ENCODE data around the gene HNF1B.

DNA sequence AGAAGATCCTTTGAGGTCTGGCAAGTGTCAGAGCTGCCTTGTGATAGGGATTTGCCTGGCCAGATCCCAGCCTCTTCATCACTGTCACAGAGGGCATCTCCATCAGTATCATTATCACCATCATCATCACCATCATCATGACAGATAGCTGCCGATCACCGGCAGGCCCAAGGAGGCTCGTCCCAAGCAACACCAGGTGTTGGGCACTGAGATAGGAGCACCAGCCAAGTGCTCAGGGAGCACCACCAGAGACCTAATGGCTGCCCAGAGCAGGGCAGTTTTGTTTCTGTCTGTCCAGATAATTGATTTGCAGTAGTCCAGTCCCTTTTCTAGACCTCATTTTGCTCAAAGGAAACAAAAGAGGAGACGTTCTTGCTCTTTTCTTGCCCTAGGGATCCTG lies 25.0 kb downstream of the HNF1B start:
- TF ChIP-seq POLR2A (IDR thresholded peaks at IDR 0.05; ENCODE audit: low read depth, low read length) (no peak), POLR2AphosphoS5 (IDR thresholded peaks at IDR 0.05; ENCODE audit: low read depth, low read length) (no peak)
